ENCODE results near the gene NAXE. TPM values are rescaled to one million over a fixed set of nuclear protein-coding genes. Genes with fewer than 3 reads are reported as not detected.

The NAXE gene
- total RNA-seq, 1 donor from 2014 or later = 85.3 TPM

GRCh38 chr1:156547982-156548381 lies 43.6 kb upstream of the NAXE start:
- TF ChIP-seq, protein P1, sequence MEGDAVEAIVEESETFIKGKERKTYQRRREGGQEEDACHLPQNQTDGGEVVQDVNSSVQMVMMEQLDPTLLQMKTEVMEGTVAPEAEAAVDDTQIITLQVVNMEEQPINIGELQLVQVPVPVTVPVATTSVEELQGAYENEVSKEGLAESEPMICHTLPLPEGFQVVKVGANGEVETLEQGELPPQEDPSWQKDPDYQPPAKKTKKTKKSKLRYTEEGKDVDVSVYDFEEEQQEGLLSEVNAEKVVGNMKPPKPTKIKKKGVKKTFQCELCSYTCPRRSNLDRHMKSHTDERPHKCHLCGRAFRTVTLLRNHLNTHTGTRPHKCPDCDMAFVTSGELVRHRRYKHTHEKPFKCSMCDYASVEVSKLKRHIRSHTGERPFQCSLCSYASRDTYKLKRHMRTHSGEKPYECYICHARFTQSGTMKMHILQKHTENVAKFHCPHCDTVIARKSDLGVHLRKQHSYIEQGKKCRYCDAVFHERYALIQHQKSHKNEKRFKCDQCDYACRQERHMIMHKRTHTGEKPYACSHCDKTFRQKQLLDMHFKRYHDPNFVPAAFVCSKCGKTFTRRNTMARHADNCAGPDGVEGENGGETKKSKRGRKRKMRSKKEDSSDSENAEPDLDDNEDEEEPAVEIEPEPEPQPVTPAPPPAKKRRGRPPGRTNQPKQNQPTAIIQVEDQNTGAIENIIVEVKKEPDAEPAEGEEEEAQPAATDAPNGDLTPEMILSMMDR (IDR thresholded peaks at IDR 0.05) = no peak
- Histone ChIP-seq H3K27me3 (no peaks in the 10 kb centered on the region), H3K9me3 (no peaks in the 10 kb centered on the region), H3K4me3 (no peak overlapping the region), H3K27ac (no peak overlapping the region), H3K36me3 (no peaks in the 10 kb centered on the region), H3K4me1 (no peaks in the 10 kb centered on the region)
- no peak for DNase-seq (ENCODE audit: low spot score in 2 of 2)
- intact Hi-C loops (cut with DNase I) = no loop called here

DNA sequence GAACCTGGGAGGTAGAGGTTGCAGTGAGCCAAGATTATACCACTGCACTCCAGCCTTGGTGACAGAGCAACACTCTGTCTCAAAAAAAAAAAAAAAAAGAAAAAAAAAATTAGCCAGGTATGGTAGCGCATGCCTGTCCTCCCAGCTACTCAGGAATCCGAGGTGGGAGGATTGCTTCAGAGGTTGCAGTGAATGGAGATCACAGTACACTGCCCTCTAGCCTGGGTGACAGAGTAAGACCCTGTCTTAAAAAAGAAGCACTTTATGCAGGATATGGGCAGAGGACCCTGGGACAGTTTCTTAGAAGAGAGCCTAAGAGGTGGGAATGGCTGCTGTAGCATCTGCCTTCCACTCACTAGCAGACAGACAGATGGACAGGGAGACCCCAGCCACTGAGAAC lies 42.2 kb upstream of the NAXE start:
- Histone ChIP-seq H3K4me1 (no peaks in the 10 kb centered on the region), H3K9me3 (no peaks in the 10 kb centered on the region), H3K4me3 (no peak overlapping the region), H3K36me3 (no peaks in the 10 kb centered on the region), H3K27me3 (no peaks in the 10 kb centered on the region), H3K27ac (no peak overlapping the region)
- intact Hi-C loops (cut with DNase I) = no loop called here
- no peak for DNase-seq (ENCODE audit: low spot score in 2 of 2)
- TF ChIP-seq, protein P1 (IDR thresholded peaks at IDR 0.05) = no peak

- H3K36me3 ChIP-seq = no peaks in the 10 kb centered on the region
- no peak for DNase-seq (ENCODE audit: low spot score in 2 of 2)
- H3K27ac ChIP-seq = no peak overlapping the region
- no peaks in the 10 kb centered on the region for H3K4me1 ChIP-seq
- H3K4me3 ChIP-seq = no peak overlapping the region
- H3K27me3 ChIP-seq = no peaks in the 10 kb centered on the region
- intact Hi-C loops (cut with DNase I) = no loop called here
- TF ChIP-seq, protein P1 (IDR thresholded peaks at IDR 0.05) = no peak
- H3K9me3 ChIP-seq = no peaks in the 10 kb centered on the region
Measured at GRCh38 chr1:156549831-156550230, 41.7 kb upstream of the NAXE start.

DNA sequence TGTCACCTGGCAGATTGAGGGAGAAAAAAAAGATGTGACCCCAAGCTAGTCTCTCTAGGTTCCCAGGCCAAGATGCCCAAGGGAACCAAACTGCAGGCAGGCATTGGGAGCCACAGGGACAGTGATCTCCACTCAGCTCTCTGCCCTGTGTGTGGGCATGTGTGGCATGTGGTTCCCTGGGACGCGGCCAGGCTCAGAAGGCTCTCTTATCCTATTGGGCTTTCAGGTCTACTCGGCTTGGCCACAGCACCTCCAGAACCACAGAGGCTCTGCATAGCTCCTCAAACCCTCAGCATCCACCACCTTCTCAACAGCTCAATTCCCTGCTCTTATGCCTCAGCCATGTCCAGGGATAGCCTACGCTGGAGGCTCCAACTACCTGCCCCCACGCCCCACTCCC lies 41.2 kb upstream of the NAXE start:
- no peak for DNase-seq (ENCODE audit: low spot score in 2 of 2)
- intact Hi-C loops (cut with DNase I) = no loop called here
- H3K4me3 ChIP-seq = no peak overlapping the region
- TF ChIP-seq, protein P1 (IDR thresholded peaks at IDR 0.05) = no peak
- no peaks in the 10 kb centered on the region for H3K36me3 ChIP-seq
- H3K4me1 ChIP-seq = no peaks in the 10 kb centered on the region
- H3K27me3 ChIP-seq = no peaks in the 10 kb centered on the region
- H3K27ac ChIP-seq = no peak overlapping the region
- H3K9me3 ChIP-seq = no peaks in the 10 kb centered on the region

- intact Hi-C loops (cut with DNase I) = no loop called here
- Histone ChIP-seq H3K27me3 (no peaks in the 10 kb centered on the region), H3K9me3 (no peaks in the 10 kb centered on the region), H3K27ac (no peak overlapping the region), H3K36me3 (no peaks in the 10 kb centered on the region), H3K4me3 (no peak overlapping the region), H3K4me1 (no peaks in the 10 kb centered on the region)
- no peak for DNase-seq (ENCODE audit: low spot score in 2 of 2)
- TF ChIP-seq, protein P1 (IDR thresholded peaks at IDR 0.05) = no peak
Measured at GRCh38 chr1:156551066-156551643, 40.4 kb upstream of the NAXE start.

GRCh38 chr1:156551869-156552268 lies 39.7 kb upstream of the NAXE start:
- TF ChIP-seq, protein P1 (IDR thresholded peaks at IDR 0.05) = no peak
- no peak for DNase-seq (ENCODE audit: low spot score in 2 of 2)
- no peaks in the 10 kb centered on the region for H3K9me3 ChIP-seq
- no peaks in the 10 kb centered on the region for H3K36me3 ChIP-seq
- H3K27ac ChIP-seq = no peak overlapping the region
- H3K4me1 ChIP-seq = no peaks in the 10 kb centered on the region
- H3K4me3 ChIP-seq = no peak overlapping the region
- no peaks in the 10 kb centered on the region for H3K27me3 ChIP-seq
- intact Hi-C loops (cut with DNase I) = no loop called here
